SK-N-SH (cell line): ENCODE measurements around the gene PRAMEF11. TPM values are rescaled to one million over a fixed set of nuclear protein-coding genes. Genes with fewer than 3 reads are reported as not detected.

Experiments
- CTCF ChIA-PET: fragments of 300-600, 350-600 bp; formaldehyde crosslinking; extraction: SDS; loops from one replicate; lab custom pipeline; 2021; lab: Yijun Ruan, JAX
- POLR2A ChIA-PET: fragments of 350-600 bp; sonication (Branson Sonifier 250); formaldehyde crosslinking; extraction: SDS; loops from one replicate; lab custom pipeline; 2020; ENCODE audit warnings: antibody characterized with exemption, inconsistent platforms; lab: Yijun Ruan, JAX
- DNase-seq: peaks from one replicate; pipeline ENCODE4 v3.0.0; 2012
- H2AFZ ChIP-seq: fragments of 200-600 bp; sonication (generic); 2 replicates; pipeline ENCODE4 v1.8.1; 2016; ENCODE audit warnings: antibody characterized with exemption, mild to moderate bottlenecking, low read depth
- H3F3A ChIP-seq: fragments of 200-600 bp; sonication (generic); replicated peaks from 2 replicates; pipeline ENCODE3; 2016; ENCODE audit warnings: antibody characterized with exemption, mild to moderate bottlenecking; ENCODE audit not compliant: insufficient read depth
- H3K27ac ChIP-seq, 2 experiments: fragments of 200-500 bp in 1 of 2; fragments of 200-600 bp in 1 of 2; sonication (Bioruptor generic) in 1 of 2; sonication (generic), shearing (Covaris generic) in 1 of 2; 2 replicates each; pipeline versions ENCODE4 v1.5.1 to v1.6.1; 2014 to 2016; ENCODE audit warnings: low read depth in 2 of 2, inconsistent platforms in 1 of 2, low read length in 1 of 2, mild to moderate bottlenecking in 1 of 2, mixed read lengths in 1 of 2
- H3K27me3 ChIP-seq: fragments of 200-600 bp; sonication (generic), shearing (Covaris generic); 2 replicates; pipeline ENCODE4 v1.6.1; 2016; ENCODE audit warnings: mixed run types; ENCODE audit not compliant: insufficient read depth
- H3K36me3 ChIP-seq, 2 experiments: fragments of 200-500 bp in 1 of 2; fragments of 200-600 bp in 1 of 2; sonication (Bioruptor generic) in 1 of 2; sonication (generic) in 1 of 2; replicated peaks in 1 of 2; 2 replicates each; pipeline versions ENCODE3 to v1.5.1; 2014 to 2016; ENCODE audit warnings: low read length in 1 of 2, mild to moderate bottlenecking in 1 of 2; ENCODE audit not compliant: insufficient read depth in 2 of 2, control insufficient read depth in 1 of 2
- H3K4me1 ChIP-seq, 2 experiments: fragments of 200-500 bp in 1 of 2; fragments of 200-600 bp in 1 of 2; sonication (Bioruptor generic) in 1 of 2; sonication (generic), shearing (Covaris generic) in 1 of 2; 2 replicates each; pipeline versions ENCODE4 v1.5.1 to v1.6.1; 2014 to 2016; ENCODE audit warnings: low read depth in 1 of 2, low read length in 1 of 2, mixed run types in 1 of 2; ENCODE audit not compliant: insufficient read depth in 2 of 2, control insufficient read depth in 1 of 2
- H3K4me2 ChIP-seq: fragments of 200-600 bp; sonication (generic), shearing (Covaris generic); 2 replicates; pipeline ENCODE4 v1.6.1; 2017; ENCODE audit warnings: mixed run types
- H3K4me3 ChIP-seq, 2 experiments: fragments of 200-500 bp in 1 of 2; fragments of 200-600 bp in 1 of 2; sonication (Bioruptor generic) in 1 of 2; sonication (generic), shearing (Covaris generic) in 1 of 2; 2 replicates each; pipeline versions ENCODE4 v1.5.1 to v1.8.1; 2014 to 2016; ENCODE audit warnings: low read depth in 2 of 2, inconsistent platforms in 1 of 2, low read length in 1 of 2, mild to moderate bottlenecking in 1 of 2, mixed read lengths in 1 of 2, moderate library complexity in 1 of 2
- H3K79me2 ChIP-seq: fragments of 200-600 bp; sonication (generic); 2 replicates; pipeline ENCODE4 v1.8.1; 2017; ENCODE audit warnings: mild to moderate bottlenecking; ENCODE audit not compliant: insufficient read depth
- H3K9ac ChIP-seq: fragments of 200-600 bp; sonication (generic); 2 replicates; pipeline ENCODE4 v1.6.1; 2017; ENCODE audit warnings: mixed run types
- H3K9me2 ChIP-seq: fragments of 200-600 bp; sonication (generic); 2 replicates; pipeline ENCODE4 v1.6.1; 2017; ENCODE audit warnings: mixed run types
- H3K9me3 ChIP-seq: fragments of 200-600 bp; sonication (generic); 2 replicates; pipeline ENCODE4 v1.6.1; 2017; ENCODE audit warnings: mixed run types, mild to moderate bottlenecking, moderate library complexity
- H4K20me1 ChIP-seq: fragments of 200-600 bp; sonication (generic); 2 replicates; pipeline ENCODE4 v1.6.1; 2017; ENCODE audit warnings: mild to moderate bottlenecking, mixed run types; ENCODE audit not compliant: insufficient read depth
- CHD2 ChIP-seq: fragments of 150-350 bp; IDR thresholded peaks from 2 replicates; pipeline ENCODE4 v1.6.1; 2018; ENCODE audit warnings: low read length; ENCODE audit not compliant: partially characterized antibody
- CTCF ChIP-seq: fragments of 200-600 bp; sonication (generic); IDR thresholded peaks from 2 replicates; pipeline ENCODE4 v1.6.1; 2017; ENCODE audit warnings: antibody characterized with exemption, mild to moderate bottlenecking, moderate library complexity
- EP300 ChIP-seq, 2 experiments: IDR thresholded peaks; 2 replicates each; pipeline versions ENCODE4 v1.4.0 to v1.6.1; 2012; ENCODE audit warnings: borderline replicate concordance in 1 of 2, low read depth in 1 of 2, low read length in 1 of 2
- EZH2phosphoT487 ChIP-seq: fragments of 200-600 bp; sonication (generic); IDR thresholded peaks from 2 replicates; pipeline ENCODE4 v1.6.1; 2017; ENCODE audit warnings: low read depth, mixed run types, mild to moderate bottlenecking, antibody characterized with exemption, moderate library complexity, borderline replicate concordance
- FOSL2 ChIP-seq: IDR thresholded peaks from 2 replicates; pipeline ENCODE4 v1.4.0; 2012; ENCODE audit warnings: low read depth, mild to moderate bottlenecking, moderate library complexity, borderline replicate concordance
- FOXJ3 ChIP-seq: sonication (generic); formaldehyde crosslinking; IDR thresholded peaks from 2 replicates; pipeline ENCODE4 v1.5.1; 2020; ENCODE audit warnings: mild to moderate bottlenecking, missing genetic modification reagents
- FOXM1 ChIP-seq: IDR thresholded peaks from 2 replicates; pipeline ENCODE4 v1.4.0; 2012; ENCODE audit warnings: low read depth, mild to moderate bottlenecking
- GATA2 ChIP-seq: sonication (generic); formaldehyde crosslinking; IDR thresholded peaks from 2 replicates; pipeline ENCODE4 v1.5.0; 2020; ENCODE audit warnings: mild to moderate bottlenecking, missing genetic modification reagents
- MAX ChIP-seq: IDR thresholded peaks from 2 replicates; pipeline ENCODE4 v1.4.0; 2012; ENCODE audit warnings: low read depth
- MXI1 ChIP-seq: IDR thresholded peaks from 2 replicates; pipeline ENCODE4 v1.6.1; 2012; ENCODE audit warnings: mild to moderate bottlenecking, low read depth, low read length, improper control_type of control experiment
- PBX3 ChIP-seq: IDR thresholded peaks from 2 replicates; pipeline ENCODE4; 2012
- POLR2AphosphoS5 ChIP-seq: IDR thresholded peaks from 2 replicates; pipeline ENCODE4 v1.6.1; 2012; ENCODE audit warnings: low read depth, low read length
- RAD21 ChIP-seq: IDR thresholded peaks from 2 replicates; pipeline ENCODE4 v1.6.1; 2012; ENCODE audit warnings: mild to moderate bottlenecking, low read length
- REST ChIP-seq: IDR thresholded peaks from 2 replicates; pipeline ENCODE4 v1.6.1; 2012; ENCODE audit warnings: mild to moderate bottlenecking, low read depth, low read length, moderate library complexity
- RXRA ChIP-seq: IDR thresholded peaks from 2 replicates; pipeline ENCODE4 v1.4.0; 2012; ENCODE audit warnings: low read depth, mild to moderate bottlenecking, borderline replicate concordance
- SIN3A ChIP-seq: IDR thresholded peaks from 2 replicates; pipeline ENCODE4 v1.6.1; 2012; ENCODE audit warnings: low read depth, mild to moderate bottlenecking, low read length, moderate library complexity, borderline replicate concordance
- TEAD4 ChIP-seq: IDR thresholded peaks from 2 replicates; pipeline ENCODE4 v1.4.0; 2012; ENCODE audit warnings: mild to moderate bottlenecking, borderline replicate concordance; ENCODE audit not compliant: insufficient read depth
- USF2 ChIP-seq: fragments of 150-350 bp; IDR thresholded peaks from 2 replicates; pipeline ENCODE4 v1.6.1; 2017; ENCODE audit warnings: antibody characterized with exemption, low read length, low read depth, borderline replicate concordance
- WGBS: methylation state at CpG from one replicate; pipeline ENCODE4 v1.1.6; 2017; ENCODE audit warnings: low lambda C conversion rate; 5-methylcytosine and 5-hydroxymethylcytosine counted together
- polyA plus RNA-seq, 3 experiments: library from polyadenylated mRNA; depleted of rRNA; stranded (reverse); fragments of >200 nt; gene quantifications; 2 replicates each; pipeline ENCODE4 v1.2.3, GENCODE V29; 2012

PRAMEF11 gene
- polyA plus RNA-seq, 1 of the 3 experiments (the other 2 are of a cell fraction) = not detected

- POLR2A ChIA-PET = no interaction called here
Measured at GRCh38 chr1:12799730-12800129, 31.5 kb downstream of the PRAMEF11 start.

More at GRCh38 chr1:12799730-12800129, 31.5 kb downstream of the PRAMEF11 start:
- DNase-seq = no peak
- Histone ChIP-seq H4K20me1 (no peaks in the 10 kb centered on the region), H3K79me2 (no peaks in the 10 kb centered on the region), H3K36me3 (no peaks in the 10 kb centered on the region), H3K9me3 (no peaks in the 10 kb centered on the region), H3K4me1 (no peaks in the 10 kb centered on the region), H3K9ac (no peak overlapping the region), H3K27ac (no peak overlapping the region), H3K27me3 (no peaks in the 10 kb centered on the region), H3F3A (no peaks in the 10 kb centered on the region), H3K4me3 (no peak overlapping the region), H3K4me2 (no peak overlapping the region), H2AFZ (no peak overlapping the region), H3K9me2 (no peaks in the 10 kb centered on the region)
- no peak for TF ChIP-seq MXI1
- TF ChIP-seq EZH2phosphoT487 = no peak
- TF ChIP-seq CTCF = no peak
- TF ChIP-seq USF2 = no peak
- TF ChIP-seq RXRA = no peak
- no peak for TF ChIP-seq REST
- TF ChIP-seq PBX3 = no peak
- no peak for TF ChIP-seq FOSL2
- TF ChIP-seq CHD2 = no peak
- no peak for TF ChIP-seq MAX
- TF ChIP-seq SIN3A = no peak
- TF ChIP-seq EP300 (IDR thresholded peaks at IDR 0.05; ENCODE audit: borderline replicate concordance in 1 of 2, low read depth in 1 of 2, low read length in 1 of 2) = no peak
- no peak for TF ChIP-seq TEAD4
- TF ChIP-seq POLR2AphosphoS5 = no peak
- no peak for TF ChIP-seq GATA2 (CRISPR knock-in tag)
- no peak for TF ChIP-seq FOXM1
- TF ChIP-seq RAD21 = no peak
- no peak for TF ChIP-seq FOXJ3
- WGBS = 3% methylated on average over 2 of the region's 2 CpGs
- CTCF ChIA-PET = no interaction called here
